ENCODE data around the gene PEAK1.

Gene PEAK1

DNA sequence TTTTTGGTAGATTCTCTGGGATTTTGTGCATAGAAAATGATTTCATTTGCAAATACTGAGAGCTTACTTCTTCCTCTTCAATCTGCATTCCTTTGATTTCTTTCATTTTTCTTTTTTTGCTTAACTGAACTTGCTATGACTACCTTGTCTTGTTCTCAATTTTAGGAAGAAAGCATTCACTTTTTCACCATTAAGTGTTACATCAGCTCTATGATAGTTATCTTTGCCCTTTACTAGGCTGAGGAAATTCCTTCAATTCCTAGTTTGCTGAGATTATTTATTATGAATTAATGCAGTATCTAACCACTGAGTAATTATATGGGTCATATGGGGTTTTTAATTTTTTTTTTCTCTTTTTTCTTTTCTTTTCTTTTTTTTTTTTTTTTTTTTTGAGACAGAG, 172.8 kb downstream of the PEAK1 start:
- H3K4me1 Mint-ChIP-seq, result no peaks in the 10 kb centered on the region
- DNase-seq, result no peak
- no peak overlapping the region for H3K4me3 Mint-ChIP-seq
- no peaks in the 10 kb centered on the region for H3K36me3 Mint-ChIP-seq (ENCODE audit: low read depth)
- no peak overlapping the region for H3K27ac Mint-ChIP-seq
- H3K9me3 Mint-ChIP-seq, result no peaks in the 10 kb centered on the region
- TF ChIP-seq, protein P1, sequence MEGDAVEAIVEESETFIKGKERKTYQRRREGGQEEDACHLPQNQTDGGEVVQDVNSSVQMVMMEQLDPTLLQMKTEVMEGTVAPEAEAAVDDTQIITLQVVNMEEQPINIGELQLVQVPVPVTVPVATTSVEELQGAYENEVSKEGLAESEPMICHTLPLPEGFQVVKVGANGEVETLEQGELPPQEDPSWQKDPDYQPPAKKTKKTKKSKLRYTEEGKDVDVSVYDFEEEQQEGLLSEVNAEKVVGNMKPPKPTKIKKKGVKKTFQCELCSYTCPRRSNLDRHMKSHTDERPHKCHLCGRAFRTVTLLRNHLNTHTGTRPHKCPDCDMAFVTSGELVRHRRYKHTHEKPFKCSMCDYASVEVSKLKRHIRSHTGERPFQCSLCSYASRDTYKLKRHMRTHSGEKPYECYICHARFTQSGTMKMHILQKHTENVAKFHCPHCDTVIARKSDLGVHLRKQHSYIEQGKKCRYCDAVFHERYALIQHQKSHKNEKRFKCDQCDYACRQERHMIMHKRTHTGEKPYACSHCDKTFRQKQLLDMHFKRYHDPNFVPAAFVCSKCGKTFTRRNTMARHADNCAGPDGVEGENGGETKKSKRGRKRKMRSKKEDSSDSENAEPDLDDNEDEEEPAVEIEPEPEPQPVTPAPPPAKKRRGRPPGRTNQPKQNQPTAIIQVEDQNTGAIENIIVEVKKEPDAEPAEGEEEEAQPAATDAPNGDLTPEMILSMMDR (IDR thresholded peaks at IDR 0.05), result no peak
- H3K27me3 Mint-ChIP-seq (ENCODE audit: low read depth, poor library complexity), result no peaks in the 10 kb centered on the region

DNA sequence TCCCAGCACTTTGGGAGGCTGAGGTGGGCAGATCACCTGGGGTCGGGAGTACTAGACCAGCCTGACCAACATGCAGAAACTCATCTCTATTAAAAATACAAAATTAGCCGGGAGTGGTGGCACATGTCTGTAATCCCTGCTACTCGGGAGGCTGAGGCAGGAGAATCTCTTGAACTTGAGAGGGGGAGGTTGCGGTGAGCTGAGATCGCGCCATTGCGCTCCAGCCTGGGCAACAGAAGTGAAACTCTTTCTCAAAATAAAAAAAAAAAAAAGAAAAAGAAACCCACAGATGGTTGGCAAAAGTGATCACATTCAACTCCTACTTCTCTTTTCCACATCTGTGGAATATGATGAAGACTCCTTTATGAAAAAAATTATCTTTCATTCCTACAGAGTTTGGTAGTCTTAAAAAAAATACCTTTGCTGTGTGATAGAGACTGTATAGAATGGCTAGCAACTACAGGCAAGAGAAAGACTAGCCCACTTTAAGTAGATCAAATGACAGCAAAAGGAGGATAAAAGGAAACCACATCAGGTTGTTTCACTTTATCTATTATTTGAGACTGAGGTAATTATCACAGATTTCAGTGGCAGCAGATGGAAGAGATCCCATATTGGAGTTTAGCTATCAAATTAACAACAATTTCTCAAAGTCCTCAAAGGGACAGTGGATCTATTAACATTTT, 176.0 kb downstream of the PEAK1 start:
- Mint-ChIP-seq H3K4me1 (no peaks in the 10 kb centered on the region), H3K27me3 (ENCODE audit: low read depth, poor library complexity) (no peaks in the 10 kb centered on the region), H3K36me3 (ENCODE audit: low read depth) (no peaks in the 10 kb centered on the region), H3K4me3 (no peak overlapping the region), H3K9me3 (no peaks in the 10 kb centered on the region), H3K27ac (no peak overlapping the region)
- TF ChIP-seq, protein P1 (IDR thresholded peaks at IDR 0.05), result no peak
- DNase-seq, result no peak

DNA sequence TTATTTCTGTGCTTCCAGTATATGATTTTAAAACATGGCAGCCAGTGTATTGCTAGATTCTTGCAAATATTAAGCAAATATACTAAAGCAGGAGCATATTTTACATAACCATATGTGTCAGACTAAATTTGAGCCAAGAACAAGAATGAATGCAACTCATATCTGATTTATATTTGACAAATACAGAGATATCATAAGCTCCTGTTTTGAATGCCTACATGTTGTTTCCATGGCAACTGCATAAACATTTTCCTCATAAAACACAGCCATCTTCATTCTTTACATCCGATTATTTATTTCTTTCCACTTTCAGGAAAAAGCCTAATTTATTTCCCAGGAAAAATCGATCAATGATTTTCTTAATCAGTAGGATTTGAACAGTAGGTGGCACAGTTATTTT, 176.8 kb downstream of the PEAK1 start:
- Mint-ChIP-seq H3K9me3 (no peaks in the 10 kb centered on the region), H3K4me1 (no peaks in the 10 kb centered on the region), H3K27ac (no peak overlapping the region), H3K4me3 (no peak overlapping the region), H3K36me3 (ENCODE audit: low read depth) (no peaks in the 10 kb centered on the region), H3K27me3 (ENCODE audit: low read depth, poor library complexity) (no peaks in the 10 kb centered on the region)
- no peak for DNase-seq
- TF ChIP-seq, protein P1 (IDR thresholded peaks at IDR 0.05), result no peak

DNA sequence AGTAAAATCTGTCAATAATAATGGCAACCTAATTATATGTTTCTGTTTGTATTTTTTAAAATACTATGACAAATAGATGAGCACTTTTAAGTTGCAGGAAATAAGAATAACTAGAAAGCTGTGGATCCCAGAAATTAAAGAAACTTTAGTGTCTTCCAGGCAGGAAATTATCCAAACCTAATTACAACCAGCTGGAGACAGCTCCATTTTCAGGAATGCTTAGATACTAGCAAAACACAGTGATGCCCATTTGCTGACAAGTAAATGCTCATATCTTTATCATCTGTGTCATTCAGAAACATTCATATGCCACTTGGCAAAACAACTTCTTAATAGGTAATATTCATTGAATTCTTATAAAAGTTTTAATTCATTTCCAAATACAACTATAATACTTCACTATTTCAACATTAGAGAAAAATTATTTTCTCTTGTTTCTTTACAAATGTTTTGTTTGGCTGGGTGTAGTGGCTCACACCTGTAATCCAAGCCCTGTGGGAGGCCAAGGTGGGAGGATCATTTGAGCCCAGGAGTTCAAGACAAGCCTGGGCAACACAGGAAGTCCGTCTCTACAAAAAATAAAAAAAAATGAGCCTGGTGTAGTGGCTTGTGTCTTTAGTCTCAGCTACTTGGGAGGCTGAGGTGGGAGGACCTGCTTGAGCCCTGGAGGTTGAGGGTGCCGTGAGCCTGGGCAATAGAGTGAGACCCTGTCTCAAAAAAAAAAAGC, 179.9 kb downstream of the PEAK1 start:
- Mint-ChIP-seq H3K9me3 (peaks cover 18% of the 10 kb centered on the region), H3K27ac (peak overlapping the region; percentile 60)

DNA sequence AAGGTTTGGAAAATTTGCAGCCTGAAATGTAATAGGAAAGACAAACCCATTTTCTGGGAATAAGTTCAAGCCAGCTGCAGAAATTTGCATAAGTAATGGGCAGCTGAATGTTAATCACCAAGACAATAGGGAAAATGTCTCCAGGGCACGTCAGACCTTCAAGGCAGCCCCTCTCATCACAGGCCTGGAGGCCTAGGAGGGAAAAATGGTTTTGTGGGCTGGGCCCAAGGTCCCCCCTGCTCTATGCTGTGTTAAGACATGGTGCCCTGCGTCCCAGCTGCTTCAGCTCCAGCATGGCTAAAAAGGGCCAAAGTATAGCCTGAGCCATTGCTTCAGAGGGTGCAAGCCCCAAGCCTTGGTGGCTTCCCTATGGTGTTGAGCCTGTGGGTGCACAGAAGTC, 184.3 kb downstream of the PEAK1 start:
- TF ChIP-seq, protein P1 (IDR thresholded peaks at IDR 0.05), result no peak
- DNase-seq, result no peak
- Mint-ChIP-seq H3K9me3 (peaks cover 20% of the 10 kb centered on the region), H3K4me3 (no peak overlapping the region), H3K27me3 (ENCODE audit: low read depth, poor library complexity) (no peaks in the 10 kb centered on the region), H3K36me3 (ENCODE audit: low read depth) (peaks cover 28% of the 10 kb centered on the region), H3K27ac (no peak overlapping the region), H3K4me1 (no peaks in the 10 kb centered on the region)

More for the DNA sequence above, 179.9 kb downstream of the PEAK1 start:
- peaks cover 25% of the 10 kb centered on the region for H3K36me3 Mint-ChIP-seq (ENCODE audit: low read depth)
- no peaks in the 10 kb centered on the region for H3K4me1 Mint-ChIP-seq
- DNase-seq, result no peak
- H3K4me3 Mint-ChIP-seq, result no peak overlapping the region
- TF ChIP-seq, protein P1 (IDR thresholded peaks at IDR 0.05), result no peak
- H3K27me3 Mint-ChIP-seq (ENCODE audit: low read depth, poor library complexity), result no peaks in the 10 kb centered on the region
